OCI-LY7 (cell line): Measurements from ENCODE around the gene CCSER2. TPM values are rescaled to one million over a fixed set of nuclear protein-coding genes. Genes with fewer than 3 reads are reported as not detected.
A peak's percentile ranks its signal among the peaks of the same experiment; 100 is the strongest.
"Not testable (repeated sequence)": the region's sequence is repeated elsewhere in the genome, so short reads cannot be mapped to it uniquely, and the experiment has no call there.

Experiments used
- BruUV-seq: library from RNA; stranded (reverse); fragments of 400-500 nt; replicated peaks from 2 replicates; lab custom pipeline; 2021; lab: Mats Ljungman, UMichigan
- CTCF ChIA-PET: fragments of 300-600 bp; sonication (Branson Sonifier 250); formaldehyde crosslinking; loops from one replicate; lab custom pipeline; 2022; ENCODE audit warnings: antibody characterized with exemption; ENCODE audit not compliant: unreplicated experiment; lab: Charles Lee
- POLR2A ChIA-PET: fragments of 300-600 bp; sonication (Branson Sonifier 250); formaldehyde crosslinking; loops from one replicate; lab custom pipeline; 2022; ENCODE audit warnings: antibody characterized with exemption; lab: Charles Lee
- DNase-seq: peaks from one replicate; pipeline ENCODE4 v3.0.0-alpha.2; 2015; ENCODE audit warnings: low spot score
- H2AFZ ChIP-seq: fragments of 200-600 bp; sonication (generic), shearing (Covaris generic); 2 replicates; pipeline ENCODE4 v1.6.1; 2014; ENCODE audit warnings: mild to moderate bottlenecking, antibody characterized with exemption, low read length, moderate library complexity
- H3K27ac ChIP-seq: fragments of 200-600 bp; sonication (generic); 2 replicates; pipeline ENCODE4 v1.5.1; 2014; ENCODE audit warnings: mixed run types, low read depth, mild to moderate bottlenecking, moderate library complexity, low read length, inconsistent platforms; ENCODE audit not compliant: poor library complexity, severe bottlenecking
- H3K36me3 ChIP-seq: fragments of 200-600 bp; sonication (generic); 2 replicates; pipeline ENCODE4 v1.6.1; 2014; ENCODE audit warnings: mild to moderate bottlenecking, antibody characterized with exemption, low read length, moderate library complexity, mixed read lengths; ENCODE audit not compliant: insufficient read depth
- H3K4me1 ChIP-seq: fragments of 200-600 bp; sonication (generic); 2 replicates; pipeline ENCODE4 v1.5.1; 2014; ENCODE audit warnings: mild to moderate bottlenecking, low read length; ENCODE audit not compliant: insufficient read depth, poor library complexity, severe bottlenecking
- H3K4me2 ChIP-seq: fragments of 200-600 bp; sonication (generic); 2 replicates; pipeline ENCODE4 v1.6.1; 2014; ENCODE audit warnings: mild to moderate bottlenecking, low read length
- H3K4me3 ChIP-seq: fragments of 200-600 bp; sonication (generic); 2 replicates; pipeline ENCODE4 v1.5.1; 2014; ENCODE audit warnings: mild to moderate bottlenecking, low read depth, low read length; ENCODE audit not compliant: poor library complexity, severe bottlenecking
- H3K79me2 ChIP-seq: fragments of 200-600 bp; sonication (generic); 2 replicates; pipeline ENCODE4 v1.6.1; 2016; ENCODE audit warnings: low read depth, mild to moderate bottlenecking, low read length, moderate library complexity, mixed read lengths; ENCODE audit not compliant: insufficient read depth
- H3K9me2 ChIP-seq: fragments of 200-600 bp; sonication (generic); 2 replicates; pipeline ENCODE4 v1.6.1; 2016; ENCODE audit warnings: mild to moderate bottlenecking, low read length, mixed read lengths; ENCODE audit not compliant: insufficient read depth
- H3K9me3 ChIP-seq: fragments of 200-600 bp; sonication (generic); 2 replicates; pipeline ENCODE4 v1.6.1; 2014; ENCODE audit warnings: mild to moderate bottlenecking, mixed run types, low read length, mixed read lengths
- H4K20me1 ChIP-seq: fragments of 200-600 bp; sonication (generic); 2 replicates; pipeline ENCODE4 v1.6.1; 2014; ENCODE audit warnings: mild to moderate bottlenecking, antibody characterized with exemption, low read length, moderate library complexity, mixed read lengths; ENCODE audit not compliant: insufficient read depth
- EZH2phosphoT487 ChIP-seq: fragments of 200-600 bp; sonication (generic); IDR thresholded peaks from 2 replicates; pipeline ENCODE4 v1.6.1; 2018; ENCODE audit warnings: low read depth, borderline replicate concordance, mild to moderate bottlenecking, mixed run types, antibody characterized with exemption, low read length, moderate library complexity, mixed read lengths
- intact Hi-C: fragments of 100-400 bp; cut with micrococcal nuclease; formaldehyde crosslinking; loops from one replicate; pipeline ENCODE4 v1.10.0; 2022; ENCODE audit not compliant: unreplicated experiment
- total RNA-seq, 2 experiments: library from RNA; depleted of rRNA in 1 of 2; stranded (reverse); fragments of >200 nt in 1 of 2; shearing (Covaris generic) in 1 of 2; gene quantifications; 2 replicates each; pipeline ENCODE4 v1.2.3, GENCODE V29; 2014 to 2022
- TF ChIP-seq, protein P1 (sequence below): fragments of 200-600 bp; sonication (generic); conservative IDR thresholded peaks from 2 replicates; pipeline ENCODE4 v1.5.1; 2014; ENCODE audit warnings: mild to moderate bottlenecking, antibody characterized with exemption, low read length, moderate library complexity, mixed read lengths

CCSER2 gene
- total RNA-seq, 2 experiments from 2014 or later = 15.9 to 30.1 TPM

- Histone ChIP-seq H2AFZ (no peak overlapping the region), H3K4me3 (no peak overlapping the region), H3K4me2 (no peak overlapping the region), H3K9me2 (no peaks in the 10 kb centered on the region), H3K36me3 (no peaks in the 10 kb centered on the region), H3K4me1 (no peaks in the 10 kb centered on the region), H3K9me3 (0 out of 2 replicates have a peak, but pooled peaks cover 4% of the 10 kb centered on the region), H3K27ac (no peak overlapping the region), H4K20me1 (no peaks in the 10 kb centered on the region), H3K79me2 (no peaks in the 10 kb centered on the region)
- no peak for DNase-seq
- CTCF ChIA-PET = no interaction called here
- BruUV-seq = no TSS peak
- TF ChIP-seq, protein P1, sequence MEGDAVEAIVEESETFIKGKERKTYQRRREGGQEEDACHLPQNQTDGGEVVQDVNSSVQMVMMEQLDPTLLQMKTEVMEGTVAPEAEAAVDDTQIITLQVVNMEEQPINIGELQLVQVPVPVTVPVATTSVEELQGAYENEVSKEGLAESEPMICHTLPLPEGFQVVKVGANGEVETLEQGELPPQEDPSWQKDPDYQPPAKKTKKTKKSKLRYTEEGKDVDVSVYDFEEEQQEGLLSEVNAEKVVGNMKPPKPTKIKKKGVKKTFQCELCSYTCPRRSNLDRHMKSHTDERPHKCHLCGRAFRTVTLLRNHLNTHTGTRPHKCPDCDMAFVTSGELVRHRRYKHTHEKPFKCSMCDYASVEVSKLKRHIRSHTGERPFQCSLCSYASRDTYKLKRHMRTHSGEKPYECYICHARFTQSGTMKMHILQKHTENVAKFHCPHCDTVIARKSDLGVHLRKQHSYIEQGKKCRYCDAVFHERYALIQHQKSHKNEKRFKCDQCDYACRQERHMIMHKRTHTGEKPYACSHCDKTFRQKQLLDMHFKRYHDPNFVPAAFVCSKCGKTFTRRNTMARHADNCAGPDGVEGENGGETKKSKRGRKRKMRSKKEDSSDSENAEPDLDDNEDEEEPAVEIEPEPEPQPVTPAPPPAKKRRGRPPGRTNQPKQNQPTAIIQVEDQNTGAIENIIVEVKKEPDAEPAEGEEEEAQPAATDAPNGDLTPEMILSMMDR = no peak
- no peak for TF ChIP-seq EZH2phosphoT487
- intact Hi-C loops = no loop called here
- POLR2A ChIA-PET = no interaction called here
Observed at GRCh38 chr10:84407388-84408049, 79.1 kb downstream of the CCSER2 start.

DNA sequence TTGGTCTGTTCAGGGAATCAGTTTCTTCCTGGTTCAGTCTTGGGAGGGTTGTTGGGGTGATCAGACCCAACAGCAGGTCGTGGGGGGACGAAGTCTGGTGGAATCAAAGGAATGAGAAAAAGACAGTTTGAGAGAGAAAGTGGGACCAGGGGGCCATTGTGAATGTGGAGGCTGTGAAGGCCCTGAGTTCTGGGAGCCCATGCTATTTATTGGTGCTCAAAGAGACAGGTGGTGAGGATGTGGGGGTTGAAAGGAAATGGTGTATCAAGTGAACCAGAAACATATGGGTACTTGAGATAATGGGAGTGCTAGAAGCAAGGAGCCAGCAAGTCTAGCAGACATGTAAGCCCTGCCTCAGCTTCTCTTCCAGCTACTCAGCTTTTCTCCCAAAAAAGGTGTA lies 84.1 kb downstream of the CCSER2 start:
- H3K9me2 ChIP-seq = no peaks in the 10 kb centered on the region
- CTCF ChIA-PET = no interaction called here

GRCh38 chr10:84414110-84414509 lies 85.7 kb downstream of the CCSER2 start:
- H4K20me1 ChIP-seq, H3K4me3 ChIP-seq, intact Hi-C loops, CTCF ChIA-PET, H3K79me2 ChIP-seq, H2AFZ ChIP-seq, H3K9me3 ChIP-seq, H3K4me2 ChIP-seq, H3K27ac ChIP-seq, H3K4me1 ChIP-seq, H3K36me3 ChIP-seq, H3K9me2 ChIP-seq, DNase-seq, BruUV-seq: not testable (repeated sequence)
- POLR2A ChIA-PET = interaction anchor here (0.6 to 1.1 kb wide), 3 partner anchors 19 to 158 kb away, joined by 3 read pairs; no protein-coding TSS in a partner anchor

More for the DNA sequence above, 84.1 kb downstream of the CCSER2 start:
- H2AFZ ChIP-seq = no peak overlapping the region
- no peaks in the 10 kb centered on the region; the same call in 1 of the 2 replicates for H3K36me3 ChIP-seq
- BruUV-seq = no TSS peak
- POLR2A ChIA-PET = interaction anchor here (0.9 to 1.0 kb wide), 2 partner anchors 12 to 15 kb away, joined by 3 read pairs; no protein-coding TSS in a partner anchor
- H3K9me3 ChIP-seq = 0 out of 2 replicates have a peak, but pooled peaks cover 4% of the 10 kb centered on the region
- H3K4me1 ChIP-seq = no peaks in the 10 kb centered on the region
- H3K27ac ChIP-seq = no peak overlapping the region
- H3K79me2 ChIP-seq = no peaks in the 10 kb centered on the region
- no peak overlapping the region for H3K4me2 ChIP-seq
- H4K20me1 ChIP-seq = no peaks in the 10 kb centered on the region
- intact Hi-C loops = no loop called here
- TF ChIP-seq, protein P1 = no peak
- H3K4me3 ChIP-seq = no peak overlapping the region
- DNase-seq = peak; percentile 2
